Glomerular visceral epithelial cell (primary cell): ENCODE measurements around the gene TMEM14B.
"Not testable (repeated sequence)": the region's sequence is repeated elsewhere in the genome, so short reads cannot be mapped to it uniquely, and the experiment has no call there.

Experiments used
- DNase-seq: peaks from one replicate; pipeline ENCODE4 v3.0.0-alpha.2; 2016; ENCODE audit errors: extremely low spot score

The TMEM14B gene

GRCh38 chr6:10747251-10747972, at the start of gene TMEM14B:
Gene TMEM14B, plus strand, starts transcription at chr6:10747805. Its CDS starts 1,441 bp downstream, at chr6:10749246.
- peak; percentile 98 for DNase-seq

GRCh38 chr6:10713962-10714361, 33.6 kb upstream of the TMEM14B start:
- no peak for DNase-seq

GRCh38 chr6:10719296-10719963, 28.2 kb upstream of the TMEM14B start:
- DNase-seq, result peak; percentile 36

- no peak for DNase-seq
Measured at GRCh38 chr6:10719964-10720264, 27.7 kb upstream of the TMEM14B start.

GRCh38 chr6:10720265-10720959, 27.2 kb upstream of the TMEM14B start:
- peak; percentile 56 for DNase-seq

- DNase-seq, result peak; percentile 34
Measured at GRCh38 chr6:10720960-10721849, 26.4 kb upstream of the TMEM14B start.

GRCh38 chr6:10721850-10722569, 25.6 kb upstream of the TMEM14B start:
- no peak for DNase-seq

- DNase-seq, result no peak
Measured at GRCh38 chr6:10722570-10722819, 25.1 kb upstream of the TMEM14B start.

- DNase-seq, result peak; percentile 98
Measured at GRCh38 chr6:10722820-10723566, 24.6 kb upstream of the TMEM14B start, which contains the start of gene TMEM14C. Gene TMEM14C, plus strand, starts transcription at chr6:10723070. Its CDS starts 1,544 bp downstream, at chr6:10724614.

GRCh38 chr6:10723567-10723881, 24.1 kb upstream of the TMEM14B start:
- no peak for DNase-seq

- no peak for DNase-seq
Measured at GRCh38 chr6:10725044-10725443, 22.6 kb upstream of the TMEM14B start.

- no peak for DNase-seq
Measured at GRCh38 chr6:10725716-10726115, 21.9 kb upstream of the TMEM14B start.

GRCh38 chr6:10730254-10730653, 17.4 kb upstream of the TMEM14B start:
- DNase-seq, result no peak

- no peak for DNase-seq
Measured at GRCh38 chr6:10733151-10733715, 14.4 kb upstream of the TMEM14B start.

GRCh38 chr6:10733863-10734262, 13.7 kb upstream of the TMEM14B start:
- DNase-seq, result no peak

- DNase-seq, result no peak
Measured at GRCh38 chr6:10736731-10737130, 10.9 kb upstream of the TMEM14B start.

GRCh38 chr6:10740061-10740460, 7.5 kb upstream of the TMEM14B start:
- DNase-seq, result no peak

GRCh38 chr6:10741643-10742042, 6.0 kb upstream of the TMEM14B start:
- not testable (repeated sequence) for DNase-seq

GRCh38 chr6:10742251-10742650, 5.4 kb upstream of the TMEM14B start:
- DNase-seq, result no peak

GRCh38 chr6:10743515-10743914, 4.1 kb upstream of the TMEM14B start:
- DNase-seq, result no peak

- DNase-seq, result no peak
Measured at GRCh38 chr6:10745116-10745515, 2.5 kb upstream of the TMEM14B start.
